WERI-Rb-1 (cell line): ENCODE results near the gene SORL1.

Source experiments
- DNase-seq: peaks from one replicate; pipeline ENCODE4 v3.0.0-alpha.2; 2020
- H3K27ac ChIP-seq: fragments of 250-450 bp; sonication (Bioruptor Pico); 2 replicates; pipeline ENCODE4 v1.5.1; 2020; ENCODE audit warnings: mild to moderate bottlenecking, moderate library complexity
- H3K27me3 ChIP-seq: fragments of 250-450 bp; sonication (Bioruptor Pico); 2 replicates; pipeline ENCODE4 v1.5.1; 2021; ENCODE audit warnings: mild to moderate bottlenecking, low read depth, moderate library complexity; ENCODE audit not compliant: insufficient read depth, severe bottlenecking
- H3K36me3 ChIP-seq: fragments of 250-450 bp; sonication (Bioruptor Pico); 2 replicates; pipeline ENCODE4 v1.5.1; 2020; ENCODE audit warnings: mild to moderate bottlenecking, moderate library complexity
- H3K4me3 ChIP-seq: 2 replicates; pipeline ENCODE4 v1.5.1; 2011; ENCODE audit warnings: low read depth, mild to moderate bottlenecking, control low read depth, low read length
- H3K9me3 ChIP-seq: fragments of 250-450 bp; sonication (Bioruptor Pico); 2 replicates; pipeline ENCODE4 v1.5.1; 2021; ENCODE audit warnings: mild to moderate bottlenecking, moderate library complexity; ENCODE audit not compliant: severe bottlenecking
- TF ChIP-seq, protein P1 (sequence below): IDR thresholded peaks from 2 replicates; pipeline ENCODE4 v1.5.1; 2011; ENCODE audit warnings: low read depth, mild to moderate bottlenecking, control low read depth, inconsistent platforms, low read length

The SORL1 gene

DNA sequence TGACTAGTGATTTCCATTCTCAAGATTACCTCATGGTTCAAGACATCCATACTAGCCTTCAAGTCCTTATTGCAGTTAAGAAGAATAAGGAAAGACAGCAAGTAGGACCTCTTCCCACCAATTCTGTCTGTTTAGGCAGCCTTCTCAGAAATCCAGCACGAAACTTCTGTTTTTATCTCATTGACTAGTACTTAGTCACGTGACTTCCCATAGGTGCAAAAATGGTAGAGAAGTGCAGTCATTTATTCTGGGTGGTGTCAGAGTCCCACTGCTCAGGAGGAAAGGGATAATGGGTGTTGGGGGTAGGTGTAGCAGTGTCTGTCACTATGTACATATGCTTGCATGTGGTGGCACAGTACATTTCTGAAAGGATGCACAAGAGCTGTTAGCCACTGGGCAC lies 58.3 kb downstream of the SORL1 start:
- no peak for DNase-seq
- Histone ChIP-seq H3K27me3 (no peaks in the 10 kb centered on the region), H3K9me3 (peaks cover 3% of the 10 kb centered on the region), H3K4me3 (no peak overlapping the region), H3K36me3 (no peaks in the 10 kb centered on the region), H3K27ac (no peak overlapping the region)
- TF ChIP-seq, protein P1, sequence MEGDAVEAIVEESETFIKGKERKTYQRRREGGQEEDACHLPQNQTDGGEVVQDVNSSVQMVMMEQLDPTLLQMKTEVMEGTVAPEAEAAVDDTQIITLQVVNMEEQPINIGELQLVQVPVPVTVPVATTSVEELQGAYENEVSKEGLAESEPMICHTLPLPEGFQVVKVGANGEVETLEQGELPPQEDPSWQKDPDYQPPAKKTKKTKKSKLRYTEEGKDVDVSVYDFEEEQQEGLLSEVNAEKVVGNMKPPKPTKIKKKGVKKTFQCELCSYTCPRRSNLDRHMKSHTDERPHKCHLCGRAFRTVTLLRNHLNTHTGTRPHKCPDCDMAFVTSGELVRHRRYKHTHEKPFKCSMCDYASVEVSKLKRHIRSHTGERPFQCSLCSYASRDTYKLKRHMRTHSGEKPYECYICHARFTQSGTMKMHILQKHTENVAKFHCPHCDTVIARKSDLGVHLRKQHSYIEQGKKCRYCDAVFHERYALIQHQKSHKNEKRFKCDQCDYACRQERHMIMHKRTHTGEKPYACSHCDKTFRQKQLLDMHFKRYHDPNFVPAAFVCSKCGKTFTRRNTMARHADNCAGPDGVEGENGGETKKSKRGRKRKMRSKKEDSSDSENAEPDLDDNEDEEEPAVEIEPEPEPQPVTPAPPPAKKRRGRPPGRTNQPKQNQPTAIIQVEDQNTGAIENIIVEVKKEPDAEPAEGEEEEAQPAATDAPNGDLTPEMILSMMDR, result no peak

DNA sequence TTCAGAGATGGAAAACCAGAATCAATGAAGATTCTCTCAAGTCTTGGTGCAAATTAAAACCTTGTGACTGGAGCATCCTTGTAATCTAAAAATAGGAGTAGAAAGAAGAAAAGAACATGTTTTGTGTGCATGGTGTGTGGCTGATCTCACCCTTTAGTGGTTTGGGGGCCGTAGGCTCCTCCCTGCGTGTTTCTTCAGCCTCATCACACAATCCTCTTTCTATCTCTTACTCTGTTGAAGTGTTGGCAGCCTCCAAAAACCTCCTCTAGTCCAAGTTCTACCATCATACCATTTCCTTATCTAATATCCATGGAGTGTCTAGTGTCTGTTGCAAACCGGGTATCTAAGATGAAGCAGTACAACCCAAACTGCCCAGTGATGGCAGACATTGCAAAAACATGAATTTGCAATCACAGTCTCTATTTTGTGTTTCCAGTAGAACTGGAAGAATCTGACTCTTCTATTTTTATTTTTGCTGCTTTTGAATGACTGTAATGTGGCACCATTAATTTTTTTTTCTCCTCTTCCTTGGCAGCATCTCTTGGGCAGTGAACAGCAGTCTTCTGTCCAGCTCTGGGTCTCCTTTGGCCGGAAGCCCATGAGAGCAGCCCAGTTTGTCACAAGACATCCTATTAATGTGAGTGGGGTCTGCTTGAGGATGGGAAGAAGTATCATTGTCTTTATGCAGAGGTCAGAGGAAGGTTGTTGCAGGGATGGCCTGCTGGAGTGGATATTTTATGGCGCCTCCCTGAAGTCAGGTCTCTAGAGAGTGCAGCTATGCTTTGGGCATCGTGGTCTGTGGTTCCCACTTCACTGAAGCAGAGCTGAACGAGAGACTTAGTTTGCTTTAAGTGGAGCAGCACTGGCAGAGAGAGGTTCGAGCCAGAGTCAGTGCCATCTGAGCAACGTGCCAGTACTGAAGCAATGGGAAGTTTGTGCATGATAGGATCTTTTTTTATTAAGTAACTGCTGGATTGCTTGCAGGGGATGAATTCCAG lies 60.7 kb downstream of the SORL1 start:
- Histone ChIP-seq H3K4me3 (no peak overlapping the region), H3K27ac (no peak overlapping the region), H3K27me3 (no peaks in the 10 kb centered on the region), H3K9me3 (no peaks in the 10 kb centered on the region), H3K36me3 (no peaks in the 10 kb centered on the region)
- no peak for DNase-seq
- TF ChIP-seq, protein P1, result no peak

- no peaks in the 10 kb centered on the region for H3K9me3 ChIP-seq
- no peak overlapping the region for H3K4me3 ChIP-seq
- no peak overlapping the region for H3K27ac ChIP-seq
- no peak for DNase-seq
- no peaks in the 10 kb centered on the region for H3K36me3 ChIP-seq
- TF ChIP-seq, protein P1, result no peak
- H3K27me3 ChIP-seq, result no peaks in the 10 kb centered on the region
These were observed 61.7 kb downstream of the SORL1 start for GRCh38 chr11:121513807-121514206.

- Histone ChIP-seq H3K4me3 (no peak overlapping the region), H3K27ac (no peak overlapping the region), H3K9me3 (no peaks in the 10 kb centered on the region), H3K27me3 (no peaks in the 10 kb centered on the region), H3K36me3 (no peaks in the 10 kb centered on the region)
- TF ChIP-seq, protein P1, result no peak
- no peak for DNase-seq
These were observed 62.6 kb downstream of the SORL1 start for GRCh38 chr11:121514432-121515334.

DNA sequence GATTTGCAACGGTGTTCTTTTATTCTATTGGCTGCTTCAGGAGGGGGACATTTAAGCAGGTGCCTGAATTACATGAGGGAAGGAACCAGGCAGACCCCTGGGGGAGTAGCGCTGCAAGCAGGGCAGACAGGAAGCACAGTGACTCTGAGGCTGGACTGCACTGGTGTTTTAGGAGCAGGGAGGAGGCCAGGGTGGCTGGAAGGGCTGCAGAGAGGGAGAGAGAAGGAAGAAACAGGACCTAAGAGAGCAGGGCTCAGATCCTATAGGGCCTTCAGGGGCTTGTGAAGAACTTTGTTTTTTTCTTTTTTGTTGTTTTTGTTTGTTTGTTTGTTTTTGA lies 63.2 kb downstream of the SORL1 start:
- Histone ChIP-seq H3K36me3 (no peaks in the 10 kb centered on the region), H3K27me3 (no peaks in the 10 kb centered on the region), H3K27ac (no peak overlapping the region), H3K4me3 (no peak overlapping the region), H3K9me3 (no peaks in the 10 kb centered on the region)
- TF ChIP-seq, protein P1, result no peak
- no peak for DNase-seq
